ENCODE results near the gene MAK.
A peak's percentile ranks its signal among the peaks of the same experiment; 100 is the strongest.
"Not testable (repeated sequence)": the region's sequence is repeated elsewhere in the genome, so short reads cannot be mapped to it uniquely, and the experiment has no call there.

The MAK gene

DNA sequence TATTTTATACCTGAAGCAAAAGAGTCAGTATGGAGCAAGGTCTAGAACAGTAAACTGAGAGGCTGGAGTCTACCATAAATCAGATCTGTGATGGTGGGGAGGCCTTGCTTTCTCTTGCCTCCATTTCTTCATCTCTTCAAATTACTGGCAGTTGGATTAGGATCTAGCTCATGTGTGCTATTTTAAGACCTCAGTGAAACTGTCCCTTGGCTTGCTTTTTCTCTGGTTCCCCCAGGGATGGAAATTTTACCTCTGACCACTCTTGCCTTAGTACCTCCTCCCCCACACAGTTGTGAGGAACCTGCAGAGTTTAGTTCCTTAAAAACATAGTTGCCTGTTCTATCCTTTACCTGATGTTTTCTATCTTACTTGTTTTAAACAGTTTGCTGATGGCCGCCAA is 82.3 kb downstream of the MAK start:
- H3K4me1 ChIP-seq (ENCODE audit: control insufficient read depth in 1 of 2, insufficient read depth in 1 of 2, low read depth in 1 of 2, low read length in 1 of 2), result no peaks in the 10 kb centered on the region
- H3K27me3 ChIP-seq, result no peaks in the 10 kb centered on the region
- TF ChIP-seq, protein P1, sequence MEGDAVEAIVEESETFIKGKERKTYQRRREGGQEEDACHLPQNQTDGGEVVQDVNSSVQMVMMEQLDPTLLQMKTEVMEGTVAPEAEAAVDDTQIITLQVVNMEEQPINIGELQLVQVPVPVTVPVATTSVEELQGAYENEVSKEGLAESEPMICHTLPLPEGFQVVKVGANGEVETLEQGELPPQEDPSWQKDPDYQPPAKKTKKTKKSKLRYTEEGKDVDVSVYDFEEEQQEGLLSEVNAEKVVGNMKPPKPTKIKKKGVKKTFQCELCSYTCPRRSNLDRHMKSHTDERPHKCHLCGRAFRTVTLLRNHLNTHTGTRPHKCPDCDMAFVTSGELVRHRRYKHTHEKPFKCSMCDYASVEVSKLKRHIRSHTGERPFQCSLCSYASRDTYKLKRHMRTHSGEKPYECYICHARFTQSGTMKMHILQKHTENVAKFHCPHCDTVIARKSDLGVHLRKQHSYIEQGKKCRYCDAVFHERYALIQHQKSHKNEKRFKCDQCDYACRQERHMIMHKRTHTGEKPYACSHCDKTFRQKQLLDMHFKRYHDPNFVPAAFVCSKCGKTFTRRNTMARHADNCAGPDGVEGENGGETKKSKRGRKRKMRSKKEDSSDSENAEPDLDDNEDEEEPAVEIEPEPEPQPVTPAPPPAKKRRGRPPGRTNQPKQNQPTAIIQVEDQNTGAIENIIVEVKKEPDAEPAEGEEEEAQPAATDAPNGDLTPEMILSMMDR (IDR thresholded peaks at IDR 0.05), result no peak
- no peak overlapping the region for H3K4me3 ChIP-seq (ENCODE audit: low read depth in 1 of 2, low read length in 1 of 2)
- peaks cover 73% of the 10 kb centered on the region for H3K36me3 ChIP-seq
- H3K27ac ChIP-seq, result no peak overlapping the region
- H3K9me3 ChIP-seq, result no peaks in the 10 kb centered on the region

DNA sequence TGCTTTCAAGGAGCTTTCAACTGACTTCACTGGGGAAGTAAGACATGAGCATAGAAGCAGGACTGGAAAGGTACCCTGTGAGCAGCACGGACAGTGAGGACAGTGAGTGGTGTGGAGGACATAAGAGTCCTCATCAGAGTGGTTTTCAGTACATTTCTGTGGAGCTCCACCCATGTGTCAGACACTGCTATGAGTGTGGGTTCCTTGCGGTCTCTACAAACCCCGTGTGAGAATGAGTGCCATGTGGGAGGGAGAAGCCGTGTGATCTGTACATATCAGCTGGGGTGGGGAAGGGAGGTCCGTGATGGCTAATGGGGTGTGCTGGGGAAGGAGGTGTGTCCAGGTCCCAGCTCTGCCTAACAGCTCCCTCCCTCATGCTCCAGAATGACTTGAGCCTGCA is 86.6 kb downstream of the MAK start:
- H3K4me3 ChIP-seq (ENCODE audit: low read depth in 1 of 2, low read length in 1 of 2); H3K27me3 ChIP-seq; H3K9me3 ChIP-seq; H3K27ac ChIP-seq: not testable (repeated sequence)
- peaks cover 57% of the 10 kb centered on the region for H3K36me3 ChIP-seq
- peaks cover 13 to 19% of the 10 kb centered on the region in 2 experiments for H3K4me1 ChIP-seq (ENCODE audit: control insufficient read depth in 1 of 2, insufficient read depth in 1 of 2, low read depth in 1 of 2, low read length in 1 of 2)

DNA sequence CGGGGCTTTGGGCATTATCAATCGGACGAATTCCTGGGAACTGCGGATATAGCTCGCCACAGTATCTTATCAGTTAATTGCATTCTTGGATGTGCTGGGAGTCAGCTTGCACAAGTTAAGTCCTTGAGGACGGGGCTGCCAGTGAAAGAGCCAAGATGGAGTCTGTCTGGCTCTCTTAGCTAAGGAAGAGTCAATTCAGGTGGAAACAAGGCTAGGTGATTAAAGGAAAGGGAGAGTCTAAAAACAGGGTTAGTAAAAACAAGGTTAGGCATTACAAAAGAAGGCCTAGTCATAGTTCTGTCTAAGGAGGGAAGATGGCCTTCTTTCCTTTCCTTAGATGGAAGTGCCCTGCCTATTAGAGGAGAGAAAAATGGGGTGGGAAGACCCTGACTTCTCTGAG is 87.8 kb downstream of the MAK start:
- H3K9me3 ChIP-seq; H3K4me3 ChIP-seq (ENCODE audit: low read depth in 1 of 2, low read length in 1 of 2); H3K27me3 ChIP-seq; H3K27ac ChIP-seq: not testable (repeated sequence)
- Histone ChIP-seq H3K36me3 (peaks cover 47% of the 10 kb centered on the region), H3K4me1 (ENCODE audit: control insufficient read depth in 1 of 2, insufficient read depth in 1 of 2, low read depth in 1 of 2, low read length in 1 of 2) (peaks cover 14 to 21% of the 10 kb centered on the region in 2 experiments)

DNA sequence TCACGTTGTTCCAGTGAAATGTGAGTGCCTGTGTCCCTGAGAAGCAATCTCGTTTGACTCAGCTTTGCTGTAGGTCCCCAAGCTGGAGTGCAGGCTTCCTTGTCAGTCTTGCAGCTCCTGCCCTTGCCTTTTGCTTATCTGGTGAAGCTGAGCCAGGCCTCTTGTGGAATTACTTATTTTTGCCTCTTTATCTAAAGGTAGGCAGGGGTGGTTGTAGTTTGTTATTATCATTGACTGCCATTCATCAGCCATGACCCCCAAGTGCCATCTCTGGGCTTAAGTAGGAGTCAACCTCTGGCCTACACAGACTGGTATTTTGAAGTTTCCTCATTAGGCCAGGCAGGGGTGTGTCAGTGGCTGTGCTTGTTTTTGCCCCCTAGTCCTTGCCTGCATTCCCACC is 88.6 kb downstream of the MAK start:
- H3K36me3 ChIP-seq, result peaks cover 39% of the 10 kb centered on the region
- H3K4me1 ChIP-seq (ENCODE audit: control insufficient read depth in 1 of 2, insufficient read depth in 1 of 2, low read depth in 1 of 2, low read length in 1 of 2), result peaks cover 14 to 21% of the 10 kb centered on the region in 2 experiments
- TF ChIP-seq, protein P1 (IDR thresholded peaks at IDR 0.05), result no peak
- no peak overlapping the region for H3K4me3 ChIP-seq (ENCODE audit: low read depth in 1 of 2, low read length in 1 of 2)
- H3K27me3 ChIP-seq, result no peaks in the 10 kb centered on the region
- no peaks in the 10 kb centered on the region for H3K9me3 ChIP-seq
- no peak overlapping the region for H3K27ac ChIP-seq

DNA sequence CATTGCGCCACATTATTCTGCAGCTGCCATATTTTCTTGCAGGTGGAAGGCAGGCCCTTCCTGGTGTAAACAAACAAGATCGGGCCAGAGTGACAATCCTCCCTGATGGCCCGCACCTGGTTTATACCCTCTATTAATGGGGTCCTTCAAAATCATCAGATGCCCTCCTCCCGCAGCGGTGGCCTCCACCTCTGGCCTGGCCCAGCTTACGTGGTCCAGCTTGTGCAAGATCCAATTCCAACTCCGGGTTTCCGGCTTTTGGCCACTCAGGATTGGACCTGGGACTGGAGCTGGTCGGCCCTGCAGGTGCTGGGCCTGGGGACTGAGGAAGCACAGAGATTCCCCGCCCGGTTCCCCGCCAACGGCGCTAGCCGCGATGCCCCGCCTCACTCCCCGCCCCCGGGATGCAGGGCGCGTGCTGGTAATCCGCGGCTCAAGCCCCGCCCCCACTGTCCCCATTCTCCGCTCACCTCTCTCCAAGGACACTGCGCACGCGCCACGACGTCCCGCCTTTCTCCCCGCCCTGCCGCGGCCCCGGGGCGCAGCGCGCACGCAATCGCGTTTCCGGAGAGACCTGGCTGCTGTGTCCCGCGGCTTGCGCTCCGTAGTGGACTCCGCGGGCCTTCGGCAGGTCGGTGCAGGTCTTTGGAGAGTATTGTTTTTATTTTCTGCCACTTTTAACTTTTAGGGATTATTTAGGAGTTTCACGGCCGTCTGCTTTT is 90.9 kb downstream of the MAK start, which contains the start of gene TMEM14B:
Gene TMEM14B (plus strand): TSS at position 555 of the 722 bp plus-strand sequence. CDS start 1,441 bp downstream, outside the sequence.
- Histone ChIP-seq H3K4me1 (ENCODE audit: control insufficient read depth in 1 of 2, insufficient read depth in 1 of 2, low read depth in 1 of 2, low read length in 1 of 2) (peaks cover 14 to 21% of the 10 kb centered on the region in 2 experiments), H3K27me3 (no peaks in the 10 kb centered on the region), H3K4me3 (ENCODE audit: low read depth in 1 of 2, low read length in 1 of 2) (peak within 1 kb of the TSS; percentile 64 to 77), H3K36me3 (peaks cover 16% of the 10 kb centered on the region), H3K27ac (peak within 1 kb of the TSS; percentile 86), H3K9me3 (no peaks in the 10 kb centered on the region)
- TF ChIP-seq, protein P1 (IDR thresholded peaks at IDR 0.05), result peak; percentile 44

DNA sequence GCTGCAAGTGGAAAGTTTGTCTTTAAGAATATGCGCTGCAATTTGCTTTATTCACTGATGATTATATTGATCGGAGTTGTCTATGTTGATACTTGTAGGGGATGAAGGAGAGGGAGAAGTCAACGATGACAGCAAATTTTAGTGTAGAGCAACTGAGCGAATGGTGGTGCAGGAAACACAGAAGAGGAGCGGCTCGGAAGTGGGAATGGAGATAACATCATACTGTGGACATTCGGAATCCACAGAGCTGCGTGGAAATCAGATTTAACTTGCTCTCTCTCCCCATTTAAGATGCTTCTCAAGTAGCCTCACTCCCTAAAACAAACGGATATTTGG is 91.5 kb downstream of the MAK start:
- no peaks in the 10 kb centered on the region for H3K9me3 ChIP-seq
- TF ChIP-seq, protein P1 (IDR thresholded peaks at IDR 0.05), result no peak
- H3K27ac ChIP-seq, result peak overlapping the region; percentile 86
- no peaks in the 10 kb centered on the region for H3K27me3 ChIP-seq
- H3K4me1 ChIP-seq (ENCODE audit: control insufficient read depth in 1 of 2, insufficient read depth in 1 of 2, low read depth in 1 of 2, low read length in 1 of 2), result peaks cover 14 to 21% of the 10 kb centered on the region in 2 experiments
- peaks cover 13% of the 10 kb centered on the region for H3K36me3 ChIP-seq
- H3K4me3 ChIP-seq (ENCODE audit: low read depth in 1 of 2, low read length in 1 of 2), result peak overlapping the region; percentile 64 to 77

All from neutrophil (primary cell).